ENCODE measurements around the gene TOX2. TPM values are rescaled to one million over a fixed set of nuclear protein-coding genes. Genes with fewer than 3 reads are reported as not detected.

The TOX2 gene
- total RNA-seq, 2 donors from 2014 or later, result 0.73 to 1.6 TPM

DNA sequence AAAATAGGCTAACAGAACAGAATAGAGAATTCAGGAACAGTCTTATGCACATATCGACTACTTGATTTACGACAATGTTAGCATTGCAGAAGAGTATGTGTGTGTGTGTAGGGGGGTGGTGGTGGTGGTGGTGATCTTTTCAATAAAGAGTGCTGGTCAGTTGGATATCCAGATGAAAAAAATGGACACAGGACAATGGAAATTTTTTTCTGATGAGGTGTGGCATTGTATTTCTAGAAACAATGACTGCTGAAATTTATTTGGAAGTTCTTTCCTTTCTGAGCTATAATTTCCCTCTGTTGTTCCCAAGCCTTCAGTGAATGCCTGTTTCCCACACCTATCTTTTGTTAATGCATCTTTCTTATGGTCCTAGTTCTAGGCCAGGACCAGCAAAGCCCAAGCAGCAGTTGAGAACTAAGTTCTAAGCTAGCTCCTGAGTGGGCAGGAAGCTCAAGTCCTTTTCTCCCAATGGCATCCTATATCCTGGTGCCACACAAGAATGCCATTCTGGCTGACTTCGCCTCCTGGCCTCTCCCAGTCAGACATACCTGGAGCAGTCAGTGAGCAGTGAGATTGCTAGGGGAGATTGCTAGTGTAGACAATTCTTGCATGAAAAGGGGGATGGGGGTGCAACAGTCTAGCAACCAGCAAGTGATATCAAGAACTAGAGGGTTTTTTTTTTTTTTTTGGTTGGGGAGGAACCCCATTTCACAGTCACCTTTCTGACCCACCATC is 1.2 kb upstream of the TOX2 start:
- no peak for ATAC-seq
- no peak for DNase-seq
- intact Hi-C loops (cut with DNase I), result no loop called here

GRCh38 chr20:43915211-43916072 is 790 bp downstream of the TOX2 start:
- ATAC-seq (peak; percentile 36 to 47), DNase-seq (no peak)
- intact Hi-C loops (cut with DNase I), result no loop called here

DNA sequence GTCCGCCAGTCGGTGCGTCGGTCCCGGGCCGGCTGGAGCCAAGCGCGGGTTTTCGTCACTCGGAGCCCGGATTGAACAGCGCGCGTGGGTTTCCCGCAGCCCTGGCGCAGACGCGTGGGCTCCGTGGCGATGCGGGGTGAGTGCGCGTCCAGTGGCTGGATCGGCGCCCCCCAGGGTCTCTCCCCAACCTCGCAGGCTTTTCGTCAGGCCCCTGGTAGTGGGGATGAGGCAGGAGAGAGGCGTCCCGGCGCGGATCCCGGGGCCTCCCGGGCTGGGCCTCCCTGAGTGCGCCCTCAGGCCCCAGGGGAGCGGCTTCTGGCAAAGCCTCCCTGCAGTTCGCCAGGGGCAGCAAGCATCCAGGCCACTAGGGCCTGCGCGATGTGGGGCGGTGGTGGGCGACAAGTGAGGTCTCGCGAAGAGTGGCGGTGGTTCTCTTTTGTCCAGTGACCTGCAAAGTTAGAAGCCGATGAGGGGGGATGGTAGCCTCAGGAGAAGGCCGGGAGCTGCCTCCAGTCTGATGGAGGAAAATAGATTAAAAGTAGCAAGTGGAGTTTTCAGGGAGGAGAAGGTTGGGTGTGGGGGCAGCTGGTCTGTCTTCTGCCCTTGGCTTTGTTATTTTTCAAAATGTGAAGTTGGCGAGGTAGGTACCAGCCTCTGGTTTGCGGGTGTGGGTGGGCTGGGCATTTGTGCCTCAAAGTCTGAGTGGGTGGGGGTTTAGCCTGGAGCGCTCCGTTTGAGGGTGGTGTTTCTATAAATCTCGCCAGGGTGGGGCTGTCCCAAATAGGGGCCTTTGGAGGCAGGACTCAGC is 1.6 kb downstream of the TOX2 start:
- DNase-seq, result no peak
- peak; percentile 22 to 29 for ATAC-seq
- intact Hi-C loops (cut with DNase I), result no loop called here

- DNase-seq (no peak), ATAC-seq (no peak)
- intact Hi-C loops (cut with DNase I), result no loop called here
These were observed 2.3 kb downstream of the TOX2 start for GRCh38 chr20:43916881-43917371.

GRCh38 chr20:43917380-43917779 is 2.7 kb downstream of the TOX2 start:
- no peak for DNase-seq

DNA sequence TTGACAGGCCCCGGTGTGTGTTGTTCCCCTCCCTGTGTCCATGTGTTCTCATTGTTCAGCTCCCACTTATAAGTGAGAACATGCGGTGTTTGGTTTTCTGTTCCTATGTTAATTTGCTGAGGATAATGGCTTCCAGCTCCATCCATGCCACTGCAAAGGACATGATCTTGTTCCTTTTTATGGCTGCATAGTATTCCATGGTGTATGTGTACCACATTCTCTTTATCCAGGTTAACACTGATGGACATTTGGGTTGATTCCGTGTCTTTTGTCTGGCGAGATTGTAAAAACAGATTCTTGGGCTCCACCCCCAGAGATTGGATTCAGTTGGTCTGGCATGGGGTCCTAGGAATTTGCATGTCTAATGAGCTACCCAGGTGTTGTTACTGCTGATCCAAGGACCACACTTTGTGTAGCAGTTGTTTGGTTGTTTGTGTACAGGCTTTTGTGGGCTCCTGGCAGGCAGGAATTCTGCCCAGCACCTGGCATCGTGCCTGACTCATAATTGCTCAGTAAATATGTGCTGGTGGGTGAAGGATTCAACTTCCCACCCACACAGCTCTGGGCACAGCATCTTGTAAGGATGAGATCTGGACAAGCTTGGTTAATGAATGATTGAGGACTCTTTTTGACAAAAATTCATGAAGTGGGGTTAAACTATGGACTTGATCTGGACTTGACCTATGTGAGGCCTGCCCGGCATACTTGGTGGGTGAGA is 5.2 kb downstream of the TOX2 start:
- ATAC-seq (no peak), DNase-seq (no peak)
- intact Hi-C loops (cut with DNase I), result no loop called here

More at GRCh38 chr20:43917380-43917779, 2.7 kb downstream of the TOX2 start:
- ATAC-seq, result no peak
- intact Hi-C loops (cut with DNase I), result no loop called here

DNA sequence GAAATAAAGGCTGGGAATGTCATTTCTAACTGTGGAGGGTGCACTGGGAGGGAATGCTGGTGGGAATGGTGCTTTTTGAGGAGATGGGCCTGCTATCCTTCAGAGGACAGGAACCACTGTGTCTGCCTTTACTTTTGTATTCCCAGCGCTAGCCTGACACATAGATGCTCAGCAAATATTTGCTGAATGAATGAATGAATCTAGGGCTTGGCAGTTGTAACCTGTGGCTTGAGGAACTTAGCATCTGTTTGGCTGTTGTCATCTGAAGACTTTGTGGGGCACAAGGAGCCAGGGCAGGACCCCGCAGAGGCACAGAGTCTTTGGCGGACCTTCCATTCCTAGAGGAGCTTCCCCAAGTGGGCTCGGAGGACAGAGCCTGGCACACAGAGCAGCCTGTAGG is 6.1 kb downstream of the TOX2 start:
- no peak for ATAC-seq
- intact Hi-C loops (cut with DNase I), result no loop called here
- no peak for DNase-seq

GRCh38 chr20:43921227-43921780 is 6.7 kb downstream of the TOX2 start:
- intact Hi-C loops (cut with DNase I), result no loop called here
- ATAC-seq, result no peak
- DNase-seq, result no peak

DNA sequence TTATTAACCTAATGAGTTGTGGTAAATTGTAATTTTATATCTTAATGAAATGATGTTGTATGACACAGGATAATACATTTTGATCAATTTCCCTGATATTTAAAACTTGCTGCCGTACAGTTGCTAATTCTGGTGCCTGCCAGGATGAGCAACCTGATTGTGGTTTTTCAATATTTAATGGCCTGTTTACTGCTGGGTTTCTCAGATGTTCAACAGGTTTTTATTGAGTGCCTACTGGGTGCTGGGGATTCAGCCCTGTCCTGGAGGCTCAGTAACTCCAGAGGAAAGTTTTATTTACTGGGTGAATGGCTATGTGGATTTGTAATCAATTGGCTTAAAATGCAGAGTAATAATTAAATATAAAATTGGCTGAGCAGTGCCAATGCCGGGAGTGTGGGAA is 8.0 kb downstream of the TOX2 start:
- intact Hi-C loops (cut with DNase I), result no loop called here

DNA sequence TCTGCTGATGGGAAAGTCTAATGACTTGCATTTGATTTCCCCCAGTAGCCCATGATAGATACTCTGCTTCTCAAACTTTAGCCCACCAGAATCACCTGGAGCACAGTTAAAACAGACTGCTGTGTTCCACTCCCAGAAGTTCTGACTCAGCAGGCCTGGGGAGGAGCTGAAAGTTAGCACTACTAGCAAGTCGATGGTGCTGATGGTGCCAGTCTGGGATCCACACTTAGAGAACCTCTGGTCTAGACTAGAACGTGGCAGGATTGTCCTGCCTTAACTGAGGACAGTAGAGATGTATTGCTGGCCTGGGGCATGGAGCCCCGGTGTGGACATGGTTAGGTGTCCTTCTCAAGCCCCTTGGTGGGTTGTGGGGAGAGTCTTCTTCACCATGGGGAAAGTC is 8.7 kb downstream of the TOX2 start:
- DNase-seq (no peak), ATAC-seq (no peak)
- intact Hi-C loops (cut with DNase I), result no loop called here

More for the DNA sequence above, 8.0 kb downstream of the TOX2 start:
- DNase-seq (no peak), ATAC-seq (no peak)

DNA sequence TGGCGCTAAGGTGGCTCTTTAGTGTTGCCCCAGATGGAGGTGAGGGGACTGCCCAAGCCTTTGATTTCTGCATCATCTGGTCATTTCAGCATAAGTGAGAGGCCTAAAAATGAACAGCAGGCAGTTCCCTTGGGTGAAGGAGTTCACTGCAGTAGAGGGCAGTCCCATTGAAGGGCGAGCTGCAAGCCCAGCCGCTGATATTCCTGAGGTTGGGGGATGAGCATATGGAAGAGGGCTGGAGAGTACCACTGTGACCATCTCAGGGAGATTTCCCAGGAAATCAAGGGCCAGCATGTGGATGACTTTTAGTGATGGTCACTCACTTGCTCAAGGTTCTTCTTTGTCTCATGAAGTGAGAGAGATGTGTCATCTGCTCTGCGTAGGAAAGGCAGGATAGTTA is 9.3 kb downstream of the TOX2 start:
- intact Hi-C loops (cut with DNase I), result no loop called here

GRCh38 chr20:43925215-43925614 is 10.6 kb downstream of the TOX2 start:
- intact Hi-C loops (cut with DNase I), result no loop called here
- DNase-seq (no peak), ATAC-seq (no peak)

More for the DNA sequence above, 9.3 kb downstream of the TOX2 start:
- ATAC-seq, result no peak
- DNase-seq, result no peak

- DNase-seq, result no peak
- intact Hi-C loops (cut with DNase I), result no loop called here
- ATAC-seq, result peak in 1 of 2 donors; percentile 47
These were observed 11.1 kb downstream of the TOX2 start for GRCh38 chr20:43925801-43926200.

DNA sequence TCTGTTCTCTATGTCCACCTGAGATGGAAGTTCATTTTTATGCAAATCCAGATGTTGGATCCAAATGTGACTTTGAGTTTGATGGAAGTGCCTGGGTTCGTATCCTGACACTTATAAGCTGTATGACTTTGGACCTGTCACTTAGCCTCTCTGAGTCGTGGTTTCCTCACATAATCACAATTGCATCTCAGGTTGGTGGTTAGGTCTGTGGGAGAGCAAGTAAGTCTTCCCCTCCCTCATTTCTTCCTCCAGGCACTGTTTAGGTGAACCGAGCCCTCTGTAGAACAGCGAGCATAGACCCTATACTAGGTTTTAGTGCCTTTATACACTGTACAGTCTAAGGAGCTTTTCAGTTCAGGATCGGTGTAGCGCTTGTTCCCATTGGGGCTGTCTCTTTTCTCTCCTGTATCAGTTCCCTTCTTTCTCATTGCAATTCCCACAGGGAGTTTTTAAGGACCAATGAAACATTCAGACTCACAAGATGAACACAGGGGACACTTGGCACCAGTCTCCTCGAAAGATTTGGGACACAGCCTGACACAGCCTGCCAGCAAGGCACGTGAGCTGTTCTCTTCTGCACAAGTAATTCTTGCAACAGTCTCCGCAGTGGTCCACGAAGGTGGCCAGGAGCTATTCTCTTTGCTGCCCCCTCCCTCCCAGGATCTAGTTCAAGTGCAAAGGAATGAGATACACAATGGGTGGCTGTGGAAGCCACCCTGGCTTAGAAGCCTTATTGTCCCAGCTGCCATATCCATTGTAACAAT is 11.8 kb downstream of the TOX2 start:
- ATAC-seq (no peak), DNase-seq (no peak)
- intact Hi-C loops (cut with DNase I), result no loop called here

GRCh38 chr20:43931976-43932375 is 17.3 kb downstream of the TOX2 start:
- ATAC-seq (no peak), DNase-seq (no peak)
- intact Hi-C loops (cut with DNase I), result loop anchor here in 1 of 2 donors (10.0 kb wide), 1 partner anchor 63 kb away; no protein-coding TSS in a partner anchor

DNA sequence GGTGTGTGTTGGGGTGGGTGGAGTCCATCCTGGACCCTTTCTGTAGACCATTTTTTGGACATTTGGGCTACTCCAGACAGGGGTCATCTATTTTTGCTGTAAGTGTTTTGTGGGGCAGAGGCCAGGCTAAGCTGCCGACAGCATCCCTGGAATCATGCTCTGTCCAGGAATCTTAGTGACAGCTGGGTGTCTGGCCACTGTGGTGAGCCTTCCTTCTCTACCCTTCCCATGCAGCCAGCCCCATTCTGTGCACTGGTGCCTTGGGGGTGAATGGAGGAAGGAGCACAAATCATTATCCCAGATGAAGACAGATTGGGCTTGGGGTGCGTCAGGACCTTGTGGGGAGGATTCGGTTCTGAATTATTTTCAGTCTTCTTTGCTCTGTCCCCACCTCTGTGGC is 20.2 kb downstream of the TOX2 start:
- ATAC-seq (no peak), DNase-seq (no peak)
- intact Hi-C loops (cut with DNase I), result loop anchor here in 1 of 2 donors (10.0 kb wide), 1 partner anchor 60 kb away; no protein-coding TSS in a partner anchor

GRCh38 chr20:43936104-43936770 is 21.6 kb downstream of the TOX2 start:
- DNase-seq (no peak), ATAC-seq (no peak)
- intact Hi-C loops (cut with DNase I), result loop anchor here in 1 of 2 donors (10.0 kb wide), 1 partner anchor 59 kb away; no protein-coding TSS in a partner anchor
